ENCODE data around the gene FGFR4. TPM values are rescaled to one million over a fixed set of nuclear protein-coding genes. Genes with fewer than 3 reads are reported as not detected.
A peak's percentile ranks its signal among the peaks of the same experiment; 100 is the strongest.

The FGFR4 gene
- polyA plus RNA-seq, 4 donors: 2.5 to 84.1 (median 57.3) TPM

DNA sequence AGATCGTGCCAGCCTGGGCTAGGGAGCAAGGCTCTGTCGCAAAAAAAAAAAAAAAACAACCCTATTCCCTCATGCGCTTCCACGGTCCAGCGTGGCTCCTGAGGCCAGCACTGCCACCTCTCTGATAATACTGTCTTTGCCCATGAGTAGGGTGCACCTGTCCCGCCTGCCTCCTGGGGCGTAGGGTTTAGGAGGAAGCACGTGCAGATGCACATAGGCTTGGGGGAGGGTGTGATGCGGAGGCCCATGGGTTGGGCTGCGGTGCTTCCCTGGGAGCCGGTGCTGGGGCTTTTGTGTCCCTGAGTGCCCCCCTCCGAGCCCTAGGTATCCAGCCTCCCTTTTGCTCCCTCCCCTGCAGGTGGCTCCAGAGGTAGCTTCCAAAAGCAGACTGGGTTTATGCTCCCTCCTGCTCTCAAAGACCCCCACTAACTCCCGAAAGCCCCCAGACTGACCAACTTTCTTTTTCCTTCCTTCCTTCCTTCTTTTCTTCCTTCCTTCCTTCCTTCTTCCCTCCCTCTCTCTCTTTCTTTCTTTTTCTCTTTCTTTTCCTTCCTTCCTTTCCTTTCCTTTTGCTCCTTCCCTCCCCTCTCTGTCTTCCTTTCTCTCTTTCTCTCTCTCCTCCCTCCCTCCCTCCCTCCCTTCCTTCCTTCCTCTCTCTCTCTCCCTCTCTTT lies 12.8 kb downstream of the FGFR4 start:
- no peak for DNase-seq (ENCODE audit: low read depth in 4 of 4, low spot score in 3 of 4)

DNA sequence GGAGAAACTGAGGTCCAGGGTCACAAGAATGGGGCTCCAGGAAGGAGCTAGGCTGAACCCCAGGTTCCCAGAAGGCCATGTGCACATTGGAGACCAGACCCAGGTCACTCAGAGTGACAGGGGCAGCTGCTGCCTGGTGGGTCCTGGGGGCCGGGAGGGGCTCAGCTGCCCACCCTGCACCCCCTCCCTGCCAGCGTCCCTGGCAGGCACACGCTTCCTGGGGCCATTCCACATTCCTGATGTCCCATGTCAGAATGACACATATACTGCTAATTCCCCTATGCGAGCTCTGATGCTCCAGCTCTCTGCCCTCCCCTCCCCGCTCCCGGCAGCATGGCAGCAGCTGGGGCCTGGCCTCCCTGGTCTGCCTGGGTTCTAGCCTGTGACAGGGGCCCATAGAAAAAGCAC lies 14.0 kb downstream of the FGFR4 start:
- DNase-seq (ENCODE audit: low read depth in 4 of 4, low spot score in 3 of 4): no peak

DNA sequence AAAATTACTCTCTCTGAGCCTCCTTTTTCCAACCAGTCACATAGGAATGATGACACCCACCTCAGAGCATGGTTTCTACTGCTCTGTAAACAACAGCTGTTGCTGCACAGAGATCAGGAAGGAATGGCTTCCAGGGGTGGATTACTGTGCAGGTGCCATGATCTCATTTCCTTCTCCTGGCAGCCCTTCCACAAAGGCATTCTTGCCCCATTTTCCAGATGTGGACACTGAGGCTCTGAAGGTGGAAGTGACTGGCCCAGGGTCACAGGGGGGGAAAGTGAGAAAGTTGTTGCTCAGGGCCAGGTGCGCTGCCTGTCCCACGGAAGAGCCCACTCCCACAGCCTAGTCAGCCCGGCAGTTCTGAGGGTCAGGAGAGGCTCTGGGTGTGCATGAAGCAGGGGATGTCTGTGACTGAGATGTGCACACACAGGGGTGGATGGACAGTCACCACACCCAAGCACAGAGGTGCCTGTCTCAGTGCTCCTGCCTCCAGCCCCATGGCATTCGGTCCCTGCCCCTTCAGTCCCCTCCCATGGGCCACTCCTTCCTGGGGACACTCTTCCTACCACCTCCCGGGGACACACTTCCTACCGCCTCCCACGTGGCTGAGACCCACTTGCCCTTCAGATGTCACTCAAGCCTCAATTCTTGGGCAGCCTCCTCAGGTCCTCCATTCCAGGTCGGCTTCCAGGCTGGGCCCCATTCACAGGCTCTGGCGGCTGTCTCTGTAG lies 17.0 kb downstream of the FGFR4 start:
- no peak for DNase-seq (ENCODE audit: low read depth in 4 of 4, low spot score in 3 of 4)

DNA sequence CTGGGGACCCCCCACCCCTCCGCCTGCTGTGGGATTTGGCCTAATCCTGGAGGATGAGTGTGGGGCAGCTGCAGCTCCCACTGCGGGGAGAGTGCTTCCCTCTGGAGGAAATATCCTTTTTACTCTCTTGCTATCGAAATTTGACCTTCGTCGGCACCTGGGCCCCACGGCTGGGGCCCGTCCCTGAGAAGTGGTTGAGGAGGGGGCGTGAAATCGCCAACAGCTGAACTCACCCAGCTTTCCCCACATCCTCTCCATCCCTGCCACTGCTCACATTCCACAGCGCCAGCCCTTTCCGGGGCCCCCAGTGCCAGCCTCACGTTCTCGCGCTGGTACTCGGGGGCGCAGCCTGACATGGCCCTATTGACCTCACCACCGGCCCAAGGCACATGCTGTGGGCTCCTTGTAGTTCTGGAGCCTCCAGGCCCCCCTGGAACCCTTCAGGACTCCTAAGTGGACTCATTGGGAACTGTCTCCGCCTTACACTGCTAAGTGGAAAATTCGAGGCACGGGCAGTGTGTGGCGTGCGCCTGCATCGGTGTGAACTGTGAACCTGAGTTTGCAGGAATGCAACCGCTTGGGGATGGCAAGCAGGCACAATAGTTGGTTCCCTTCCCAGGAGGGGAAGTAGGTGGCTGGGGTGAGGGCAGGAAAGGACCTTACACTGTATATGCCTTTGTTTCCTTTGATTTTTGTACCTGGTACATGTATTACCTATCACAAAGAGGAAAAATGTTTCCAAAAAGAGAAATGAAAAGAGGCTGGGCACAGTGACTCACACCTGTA lies 19.2 kb downstream of the FGFR4 start:
- no peak for DNase-seq (ENCODE audit: low read depth in 4 of 4, low spot score in 3 of 4)

DNA sequence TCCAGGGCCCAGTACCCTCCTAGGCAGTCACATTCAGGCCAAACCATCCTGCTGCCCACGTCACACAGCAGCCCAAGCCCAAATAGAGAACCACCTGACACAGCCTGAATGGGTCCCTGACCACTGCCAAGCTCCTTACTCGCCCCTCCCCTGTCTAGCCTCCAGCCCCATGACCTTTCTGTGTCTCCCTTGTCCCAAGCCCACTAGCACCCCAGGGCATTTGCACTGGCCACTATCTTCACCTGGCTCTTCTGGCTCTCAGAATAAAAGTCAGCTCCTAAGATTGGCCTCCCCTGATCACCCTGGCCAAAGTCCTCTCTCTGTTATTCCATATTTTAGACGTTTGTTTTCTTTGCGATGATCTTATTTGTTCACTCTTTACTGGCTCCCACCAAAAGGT lies 20.4 kb downstream of the FGFR4 start:
- no peak for DNase-seq (ENCODE audit: low read depth in 4 of 4, low spot score in 3 of 4)

DNA sequence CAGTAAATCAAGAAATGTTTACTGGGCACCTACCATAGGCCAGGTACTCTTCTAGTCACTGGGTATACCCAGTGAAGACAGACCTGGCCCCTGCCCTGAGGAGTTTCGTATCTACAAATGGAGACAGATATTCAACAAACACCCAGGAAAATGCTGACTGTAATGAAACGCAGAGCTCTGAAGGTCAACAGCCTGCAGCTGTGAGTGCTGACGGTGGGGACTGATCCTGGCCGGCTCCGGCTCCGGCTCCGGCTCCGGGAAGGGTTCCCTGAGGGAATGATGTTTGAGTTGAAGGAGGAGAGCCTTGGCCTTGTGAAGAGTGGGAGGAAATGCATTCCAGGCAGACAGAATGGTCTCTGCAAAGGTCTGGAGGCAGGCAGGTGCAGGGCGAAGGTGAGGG lies 23.1 kb downstream of the FGFR4 start:
- DNase-seq (ENCODE audit: low read depth in 4 of 4, low spot score in 3 of 4): no peak

DNA sequence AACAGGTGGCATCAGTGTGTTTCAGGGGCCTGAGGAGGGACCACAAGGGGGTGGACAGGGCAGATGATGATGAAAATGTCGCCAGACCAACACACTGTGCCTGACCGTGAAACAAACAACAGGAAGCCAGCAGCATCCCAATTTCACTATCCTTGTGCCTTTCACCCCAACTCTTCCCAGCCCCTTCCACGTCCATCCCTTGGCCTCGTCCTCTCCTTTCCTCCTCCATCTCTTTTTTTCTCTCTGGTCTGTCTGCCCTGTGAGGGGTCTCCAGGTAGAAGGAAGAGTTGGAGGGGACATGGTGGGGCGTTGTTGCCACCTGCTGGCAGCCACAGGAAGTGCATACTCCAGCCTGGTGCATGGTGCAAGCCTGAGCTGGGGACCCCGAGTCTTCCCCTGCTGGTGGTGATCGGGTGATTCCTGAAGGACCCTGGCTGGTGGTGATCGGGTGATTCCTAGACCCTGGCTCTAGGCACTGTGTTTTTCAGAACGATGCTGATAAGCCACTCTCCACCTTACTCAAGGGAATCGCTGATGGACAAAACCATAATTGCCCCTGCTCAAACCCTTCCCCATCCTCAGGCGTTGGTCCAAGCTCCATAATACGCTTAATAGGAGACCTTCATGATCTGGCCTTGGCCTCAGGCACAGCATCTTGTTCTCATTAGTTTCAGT lies 25.1 kb downstream of the FGFR4 start:
- DNase-seq (ENCODE audit: low read depth in 4 of 4, low spot score in 3 of 4): no peak

DNA sequence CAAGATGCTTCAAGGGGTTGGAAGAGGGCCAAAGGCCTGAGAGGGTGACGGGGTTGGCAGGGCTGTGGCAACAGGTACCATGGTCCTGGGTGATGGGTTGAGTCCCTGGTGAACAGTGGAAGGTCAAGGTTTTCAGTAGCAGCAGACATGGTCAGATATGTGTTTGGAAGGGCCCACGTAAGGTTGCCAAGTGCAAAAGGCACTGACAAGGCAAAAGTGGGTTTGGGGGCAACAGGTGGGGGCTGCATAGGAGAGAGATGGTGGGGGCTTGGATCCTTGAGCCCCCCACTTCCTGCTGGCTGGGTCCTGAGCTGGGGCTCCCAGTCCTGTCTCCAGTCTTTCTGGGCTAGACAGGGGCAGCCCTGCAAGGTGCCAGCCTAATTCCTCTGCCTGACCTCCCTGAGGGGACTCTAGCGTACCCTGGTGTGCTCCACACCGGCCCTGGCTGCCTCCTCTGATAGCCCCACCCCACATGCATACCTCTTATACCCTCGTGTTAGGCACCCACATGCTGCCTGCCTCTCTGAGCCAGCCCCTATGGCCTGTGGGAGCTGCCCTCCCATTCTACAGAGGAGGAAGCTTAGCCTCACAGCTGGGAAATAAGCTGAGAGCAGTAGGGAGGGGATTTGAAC lies 26.0 kb downstream of the FGFR4 start:
- DNase-seq (ENCODE audit: low read depth in 4 of 4, low spot score in 3 of 4): no peak

DNA sequence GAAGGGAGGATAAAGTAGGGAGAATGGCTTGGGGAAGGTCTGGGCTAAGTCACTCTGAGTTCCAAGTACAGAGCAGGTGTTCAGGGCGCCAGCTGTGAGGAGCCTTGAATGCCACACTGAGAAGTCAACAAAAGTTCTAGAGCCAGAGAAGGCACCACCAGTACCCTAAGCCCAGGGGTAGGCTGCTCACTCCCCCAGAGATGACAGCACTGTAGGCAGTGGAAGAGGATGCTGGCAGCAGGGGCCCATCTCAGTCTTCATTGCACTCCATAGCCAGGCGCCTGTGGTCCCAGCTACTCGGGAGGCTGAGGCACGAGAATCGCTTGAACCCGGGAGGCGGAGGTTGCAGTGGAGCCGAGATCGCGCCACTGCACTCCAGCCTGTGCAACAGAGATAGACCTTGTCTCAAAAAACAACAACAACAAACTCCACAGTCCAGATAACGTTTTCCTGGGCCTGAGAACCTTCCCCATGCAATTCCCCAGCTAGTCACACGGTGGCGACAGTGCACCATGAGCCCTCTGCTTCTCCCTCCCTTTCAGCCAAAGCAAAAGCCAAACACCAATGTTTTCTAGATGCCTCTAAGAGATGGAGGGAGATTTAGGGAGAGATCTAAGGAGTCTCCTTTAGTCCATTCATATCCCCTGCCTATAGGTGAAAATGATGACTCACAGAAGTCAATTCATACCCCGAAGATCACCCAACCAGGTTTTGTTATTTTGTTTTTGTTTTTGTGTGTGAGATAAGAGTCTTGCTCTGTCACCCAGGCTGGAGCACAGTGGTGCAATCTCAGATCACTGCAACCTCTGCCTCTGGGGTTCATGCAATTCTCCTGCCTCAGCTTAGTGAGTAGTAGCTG lies 27.1 kb downstream of the FGFR4 start:
- peak in 2 of 4 donors; percentile 47 to 71 for DNase-seq (ENCODE audit: low read depth in 4 of 4, low spot score in 3 of 4)

DNA sequence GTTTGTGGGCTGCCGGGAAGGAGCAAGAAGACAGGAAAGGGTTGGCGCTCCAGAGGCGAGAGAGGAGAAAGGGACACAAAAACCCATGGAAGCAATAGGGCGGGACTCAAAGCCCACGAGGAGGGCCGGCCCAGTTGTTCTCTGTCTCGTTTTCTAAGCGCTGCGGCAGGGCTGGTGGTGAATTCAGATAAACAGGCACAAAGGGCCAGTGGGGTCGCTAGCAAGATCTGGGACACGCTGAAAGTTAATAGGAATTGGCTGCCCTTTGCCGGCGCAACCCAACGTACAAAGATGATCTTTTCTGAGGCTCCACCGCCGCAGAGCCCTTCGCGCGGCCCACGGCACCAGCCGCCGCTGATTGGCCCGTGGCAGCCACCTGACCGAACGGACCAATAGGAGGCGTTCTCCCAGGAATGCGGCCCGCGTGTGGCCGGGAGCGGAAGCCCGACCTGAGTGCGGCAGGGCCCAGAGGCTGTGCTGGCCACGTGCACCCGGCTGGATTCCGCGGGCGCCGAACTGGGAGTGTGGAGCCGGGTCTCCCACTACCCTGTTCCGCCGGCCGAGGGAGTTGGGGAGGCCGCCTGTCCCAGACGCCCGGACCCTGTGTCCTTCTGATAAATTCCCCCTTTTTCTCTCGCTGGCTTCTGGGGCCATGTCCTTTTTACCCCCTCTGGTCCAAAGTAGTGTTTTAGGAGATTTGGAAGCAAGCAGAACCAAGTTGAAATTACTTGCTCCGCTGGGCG lies 30.1 kb downstream of the FGFR4 start:
- peak; percentile 51 to 82 (median 74) for DNase-seq (ENCODE audit: low read depth in 4 of 4, low spot score in 3 of 4)

DNA sequence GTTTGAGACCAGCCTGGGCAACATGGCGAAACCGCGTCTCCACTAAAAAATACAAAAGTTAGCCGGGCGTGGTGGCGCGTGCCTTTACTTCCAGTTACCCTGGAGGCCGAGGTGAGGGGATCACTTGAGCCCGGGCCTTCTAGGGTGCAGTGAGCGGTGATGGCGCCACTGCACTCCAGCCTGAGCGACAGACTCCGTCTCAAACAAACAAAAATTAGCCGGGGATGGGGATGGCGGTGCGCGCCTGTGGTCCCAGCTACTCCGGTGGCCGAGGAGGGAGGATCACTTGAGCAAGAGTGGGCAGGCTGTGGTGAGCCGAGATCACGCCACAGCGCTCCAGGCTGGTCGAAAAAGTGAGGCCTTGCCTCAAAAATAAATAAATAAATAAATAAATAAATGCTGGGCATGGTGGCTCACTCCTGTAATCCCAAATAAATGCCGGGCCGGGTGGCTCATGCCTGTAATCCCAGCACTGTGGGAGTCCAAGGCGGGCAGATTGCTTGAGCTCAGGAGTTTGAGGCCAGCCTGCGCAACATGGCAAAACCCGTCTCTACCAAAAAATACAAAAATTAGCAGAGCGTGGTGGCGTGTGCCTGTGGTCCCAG lies 30.8 kb downstream of the FGFR4 start:
- DNase-seq (ENCODE audit: low read depth in 4 of 4, low spot score in 3 of 4): no peak

DNA sequence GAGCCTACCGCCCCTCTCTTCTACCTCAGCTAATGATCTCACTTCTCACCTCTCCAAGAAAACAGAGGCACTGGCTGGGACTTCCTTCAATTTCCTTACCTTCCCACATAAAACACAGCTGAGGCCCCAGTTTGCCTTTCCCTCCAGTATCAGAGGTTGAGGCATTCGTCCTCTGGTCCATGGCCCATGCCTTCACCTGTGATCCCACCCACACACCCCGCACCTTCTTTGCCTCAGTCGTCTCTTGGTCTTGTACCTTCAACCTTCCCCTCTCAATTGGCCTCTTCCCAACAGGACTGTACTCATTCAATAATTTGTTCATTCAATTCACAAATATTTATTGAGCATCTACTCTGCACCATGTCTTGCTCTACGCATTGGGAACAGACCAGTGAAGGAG lies 35.9 kb downstream of the FGFR4 start:
- no peak for DNase-seq (ENCODE audit: low read depth in 4 of 4, low spot score in 3 of 4)

DNA sequence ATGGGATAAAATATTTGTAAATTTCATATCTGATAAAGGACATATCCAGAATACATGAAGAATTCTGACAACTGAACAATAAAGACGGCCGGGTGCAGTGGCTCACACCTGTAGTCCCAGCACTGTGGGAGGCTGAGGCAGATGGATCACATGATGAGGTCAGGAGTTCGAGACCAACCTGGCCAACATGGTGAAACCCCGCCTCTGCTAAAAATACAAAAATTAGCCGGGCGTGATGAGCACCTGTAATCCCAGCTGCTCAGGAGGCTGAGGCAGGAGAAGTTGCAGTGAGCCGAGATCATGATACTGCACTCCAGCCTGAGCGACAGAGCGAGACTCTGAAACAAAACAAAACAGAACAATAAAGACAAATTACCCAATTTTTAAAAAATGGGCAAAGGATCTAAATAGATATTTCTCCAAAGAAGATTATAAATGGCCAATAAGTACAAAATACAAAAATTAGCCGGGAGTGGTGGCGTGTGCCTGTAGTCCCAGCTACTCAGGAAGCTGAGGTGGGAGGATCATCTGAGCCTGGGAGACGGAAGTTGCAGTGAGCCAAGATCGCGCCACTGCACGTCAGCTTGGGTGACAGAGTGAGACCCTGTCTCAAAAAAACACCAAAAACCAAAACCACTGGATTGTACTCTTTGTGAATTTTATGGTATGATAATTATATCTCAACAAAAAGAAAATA lies 37.2 kb downstream of the FGFR4 start:
- DNase-seq (ENCODE audit: low read depth in 4 of 4, low spot score in 3 of 4): no peak

DNA sequence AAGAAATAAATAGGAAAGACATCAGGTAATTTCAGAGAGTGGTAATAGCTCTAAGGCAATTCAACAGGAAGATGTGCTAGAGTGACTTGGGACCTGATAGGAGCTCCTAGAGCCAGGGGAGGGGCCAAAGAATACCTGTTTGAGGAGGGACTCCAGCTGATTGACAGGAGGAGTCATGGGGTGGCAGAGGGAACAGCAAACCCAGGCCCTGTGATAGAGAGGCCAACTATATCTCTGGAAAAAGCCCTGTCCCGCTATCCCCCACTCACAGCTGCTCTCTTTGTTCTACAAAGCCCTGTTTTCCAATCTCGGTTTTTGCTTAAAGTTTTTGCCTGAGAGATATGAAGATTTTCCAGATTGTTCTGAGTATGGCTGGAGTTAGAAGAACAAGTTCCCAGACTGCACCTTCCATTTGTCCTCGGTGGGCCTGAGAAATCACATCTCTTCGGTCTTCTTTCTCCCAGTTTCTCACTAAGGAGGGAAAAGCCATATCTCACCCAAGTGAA lies 37.8 kb downstream of the FGFR4 start:
- DNase-seq (ENCODE audit: low read depth in 4 of 4, low spot score in 3 of 4): no peak

DNA sequence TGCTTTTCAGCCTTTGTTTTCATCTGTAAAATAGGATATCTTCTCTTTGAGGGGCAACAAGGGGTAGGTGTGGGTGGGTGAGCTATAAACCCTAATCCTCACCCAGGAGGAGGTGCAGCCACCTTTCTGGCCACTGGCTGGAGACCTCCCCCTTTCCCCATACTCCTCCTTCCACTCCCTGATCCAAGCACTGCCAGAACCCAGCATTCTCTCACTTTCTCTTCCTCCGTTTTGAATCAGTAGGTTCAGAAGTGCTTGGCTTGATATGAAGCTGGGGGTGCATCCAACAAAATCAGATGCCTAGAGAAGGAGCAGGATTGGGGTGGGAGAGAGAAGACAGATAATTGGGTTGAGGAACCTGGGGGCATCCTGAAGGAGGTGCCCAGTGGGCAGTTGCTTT lies 40.1 kb downstream of the FGFR4 start:
- no peak for DNase-seq (ENCODE audit: low read depth in 4 of 4, low spot score in 3 of 4)

DNA sequence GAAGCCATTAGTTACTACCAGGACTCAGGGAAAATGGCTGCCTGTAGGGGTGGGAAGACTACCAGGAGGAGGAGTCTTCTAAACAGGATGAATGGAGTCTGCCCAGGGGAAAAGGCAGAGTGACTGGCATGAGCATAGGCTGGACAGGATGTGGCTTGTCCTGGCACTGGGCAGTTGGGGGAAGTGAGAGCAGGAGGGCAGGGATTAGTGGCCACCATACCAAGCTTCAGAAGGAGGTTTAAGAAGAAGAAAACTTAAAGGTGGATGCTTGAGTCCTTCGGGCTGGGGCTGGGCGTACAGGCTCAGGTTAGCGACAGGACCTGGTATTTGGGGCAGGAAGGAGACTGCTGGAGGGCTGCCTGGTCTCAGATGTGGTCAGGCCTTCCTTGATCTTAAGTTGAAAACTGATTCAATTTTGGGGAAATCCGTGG lies 41.9 kb downstream of the FGFR4 start:
- DNase-seq (ENCODE audit: low read depth in 4 of 4, low spot score in 3 of 4): no peak

DNA sequence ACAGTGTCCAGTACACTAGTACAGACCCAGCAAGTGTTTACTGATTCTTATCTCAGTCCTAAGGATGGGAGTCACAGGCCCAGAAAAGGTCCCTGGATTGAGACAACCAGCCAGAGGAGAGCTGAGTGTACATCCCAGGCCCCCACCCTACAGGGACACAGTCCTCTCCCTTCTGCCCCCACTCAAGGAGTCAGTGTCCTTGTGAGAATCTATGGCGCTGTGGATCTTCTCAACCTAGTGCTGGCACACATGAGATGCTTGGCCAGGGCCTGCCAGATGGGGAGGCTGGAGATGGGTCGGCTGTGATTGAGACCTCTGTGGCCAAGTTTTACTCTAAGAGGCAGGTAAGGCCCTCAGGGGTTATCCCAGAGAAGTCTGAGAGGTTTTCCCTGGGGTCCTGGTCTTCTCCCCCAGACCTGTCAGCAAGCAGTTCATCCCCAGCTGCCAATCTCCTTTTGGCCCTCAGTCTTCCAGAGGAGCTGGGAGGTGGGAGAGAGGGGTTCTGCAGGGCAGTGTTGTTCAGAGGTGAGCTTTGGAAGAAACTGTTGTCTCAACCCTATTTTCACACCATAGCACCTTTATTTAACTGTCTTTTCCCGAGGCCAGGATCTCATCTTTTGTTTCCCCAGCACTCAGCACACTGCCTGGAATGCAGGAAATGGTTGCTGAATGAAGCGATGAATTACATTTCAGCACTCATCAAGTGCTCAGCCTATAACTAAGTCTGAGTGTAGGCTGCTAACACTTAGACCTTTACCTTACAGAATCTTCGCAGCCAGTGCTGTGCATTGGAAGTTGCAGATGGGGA lies 43.7 kb downstream of the FGFR4 start:
- no peak for DNase-seq (ENCODE audit: low read depth in 4 of 4, low spot score in 3 of 4)
